CD4-positive, alpha-beta memory T cell (primary cell): ENCODE results near the gene MSRB3. TPM values are rescaled to one million over a fixed set of nuclear protein-coding genes. Genes with fewer than 3 reads are reported as not detected.

Experiments used
- CTCF ChIA-PET: fragments of 350-600 bp; sonication (Branson Sonifier 250); formaldehyde crosslinking; loops from one replicate; lab custom pipeline; 2021; ENCODE audit warnings: inconsistent platforms; ENCODE audit not compliant: partially characterized antibody; lab: Charles Lee
- POLR2A ChIA-PET: fragments of 350-600 bp; sonication (Branson Sonifier 250); formaldehyde crosslinking; loops from one replicate; lab custom pipeline; 2021; ENCODE audit not compliant: partially characterized antibody; lab: Charles Lee
- DNase-seq, 5 donors: peaks; one replicate each; pipeline versions ENCODE4 v3.0.0 to v3.0.0-alpha.2; 2020 to 2022; ENCODE audit warnings: mixed read lengths in 1 of 5
- H3K27ac ChIP-seq: one replicate; pipeline ENCODE4 v1.7.0; 2013; ENCODE audit warnings: low read depth, low read length
- H3K27me3 ChIP-seq: 2 replicates; pipeline ENCODE4 v1.7.0; 2013; ENCODE audit warnings: mild to moderate bottlenecking, low read length, moderate library complexity; ENCODE audit not compliant: insufficient read depth
- H3K36me3 ChIP-seq: 2 replicates; pipeline ENCODE4 v1.7.0; 2013; ENCODE audit warnings: mild to moderate bottlenecking, low read length, moderate library complexity; ENCODE audit not compliant: insufficient read depth
- H3K4me1 ChIP-seq: 2 replicates; pipeline ENCODE4 v1.7.0; 2013; ENCODE audit warnings: mild to moderate bottlenecking, low read length, moderate library complexity; ENCODE audit not compliant: insufficient read depth
- H3K4me3 ChIP-seq, 2 donors: one replicate each; pipeline ENCODE4 v1.7.0; 2013; ENCODE audit warnings: low read length in 2 of 2, mild to moderate bottlenecking in 1 of 2
- H3K9me3 ChIP-seq, 2 donors: one replicate each; pipeline ENCODE4 v1.7.0; 2013; ENCODE audit warnings: low read length in 2 of 2, control low read depth in 1 of 2; ENCODE audit not compliant: control insufficient read depth in 1 of 2
- H3K27ac Mint-ChIP-seq, 7 donors: one replicate each; pipeline ENCODE4 v1.8.0; 2020 to 2021; ENCODE audit warnings: mixed read lengths in 7 of 7, mild to moderate bottlenecking in 6 of 7, inconsistent platforms in 3 of 7, moderate library complexity in 3 of 7
- H3K27me3 Mint-ChIP-seq, 2 donors: one replicate each; pipeline ENCODE4 v1.8.0; 2020 to 2021; ENCODE audit warnings: mixed read lengths in 2 of 2
- H3K36me3 Mint-ChIP-seq, 2 donors: one replicate each; pipeline ENCODE4 v1.8.0; 2020 to 2021; ENCODE audit warnings: mixed read lengths in 2 of 2, inconsistent platforms in 1 of 2, mild to moderate bottlenecking in 1 of 2
- H3K4me1 Mint-ChIP-seq, 4 donors: one replicate each; pipeline ENCODE4 v1.8.0; 2020 to 2021; ENCODE audit warnings: mixed read lengths in 4 of 4, mild to moderate bottlenecking in 1 of 4
- H3K4me3 Mint-ChIP-seq, 8 donors: one replicate each; pipeline ENCODE4 v1.8.0; 2020 to 2021; ENCODE audit warnings: mixed read lengths in 8 of 8, mild to moderate bottlenecking in 7 of 8, moderate library complexity in 6 of 8, inconsistent platforms in 3 of 8
- H3K9me3 Mint-ChIP-seq, 8 donors: one replicate each; pipeline ENCODE4 v1.8.0; 2020 to 2021; ENCODE audit warnings: mixed read lengths in 8 of 8, mild to moderate bottlenecking in 5 of 8, inconsistent platforms in 3 of 8, moderate library complexity in 1 of 8
- intact Hi-C: fragments of 100-400 bp; cut with micrococcal nuclease; formaldehyde crosslinking; loops from one replicate; pipeline ENCODE4 v1.15.1; 2023
- polyA plus RNA-seq, 2 donors: library from polyadenylated mRNA; unstranded; fragments of 300-500 nt; fragmentation: Illumina TruSeq; gene quantifications; one replicate each; pipeline ENCODE4 v1.2.3, GENCODE V29; 2021
- total RNA-seq, 2 experiments: library from RNA; stranded (reverse); gene quantifications; one replicate each; pipeline ENCODE4 v1.2.3, GENCODE V29; 2021

Gene MSRB3
- total and polyA plus RNA-seq, 4 experiments from 2014 or later = not detected

GRCh38 chr12:65302891-65303290, 24.4 kb downstream of the MSRB3 start:
- Histone ChIP-seq H3K4me3 (no peak overlapping the region), H3K27me3 (peaks cover 4% of the 10 kb centered on the region), H3K9me3 (no peaks in the 10 kb centered on the region), H3K36me3 (no peaks in the 10 kb centered on the region), H3K27ac (no peak overlapping the region), H3K4me1 (no peaks in the 10 kb centered on the region)
- POLR2A ChIA-PET = no interaction called here
- Mint-ChIP-seq H3K27me3 (peaks cover 15 to 25% of the 10 kb centered on the region in 2 donors), H3K4me1 (no peaks in the 10 kb centered on the region), H3K27ac (no peak overlapping the region), H3K9me3 (no peaks in the 10 kb centered on the region), H3K4me3 (no peak overlapping the region), H3K36me3 (no peaks in the 10 kb centered on the region)
- CTCF ChIA-PET = no interaction called here
- no peak for DNase-seq
- intact Hi-C loops = no loop called here

- Mint-ChIP-seq H3K27ac (no peak overlapping the region), H3K36me3 (no peaks in the 10 kb centered on the region), H3K9me3 (no peaks in the 10 kb centered on the region), H3K4me3 (no peak overlapping the region), H3K27me3 (peaks cover 15 to 26% of the 10 kb centered on the region in 2 donors), H3K4me1 (no peaks in the 10 kb centered on the region)
- CTCF ChIA-PET = interaction anchor here (1.0 kb wide), 1 partner anchor 377 kb away, joined by 3 read pairs; no protein-coding TSS in a partner anchor
- Histone ChIP-seq H3K4me3 (no peak overlapping the region), H3K4me1 (no peaks in the 10 kb centered on the region), H3K27ac (no peak overlapping the region), H3K9me3 (no peaks in the 10 kb centered on the region), H3K36me3 (no peaks in the 10 kb centered on the region), H3K27me3 (peaks cover 4% of the 10 kb centered on the region)
- intact Hi-C loops = no loop called here
- POLR2A ChIA-PET = no interaction called here
- no peak for DNase-seq
Observed at GRCh38 chr12:65305346-65305950, 27.0 kb downstream of the MSRB3 start.

- no peaks in the 10 kb centered on the region for H3K9me3 Mint-ChIP-seq
- no peak overlapping the region for H3K4me3 Mint-ChIP-seq
- Histone ChIP-seq H3K27ac (no peak overlapping the region), H3K27me3 (peaks cover 4% of the 10 kb centered on the region), H3K9me3 (no peaks in the 10 kb centered on the region), H3K36me3 (no peaks in the 10 kb centered on the region), H3K4me1 (no peaks in the 10 kb centered on the region), H3K4me3 (no peak overlapping the region)
- ChIA-PET POLR2A (no interaction called here), CTCF (interaction anchor here (1.0 kb wide), 1 partner anchor 378 kb away, joined by 3 read pairs; no protein-coding TSS in a partner anchor)
- peaks cover 16 to 26% of the 10 kb centered on the region in 2 donors for H3K27me3 Mint-ChIP-seq
- H3K27ac Mint-ChIP-seq = no peak overlapping the region
- H3K36me3 Mint-ChIP-seq = no peaks in the 10 kb centered on the region
- intact Hi-C loops = no loop called here
- no peak for DNase-seq
- H3K4me1 Mint-ChIP-seq = no peaks in the 10 kb centered on the region
Observed at GRCh38 chr12:65306366-65307168, 28.1 kb downstream of the MSRB3 start.

GRCh38 chr12:65307169-65307501, 28.7 kb downstream of the MSRB3 start:
- no peak for DNase-seq
- Histone ChIP-seq H3K27me3 (peaks cover 4% of the 10 kb centered on the region), H3K36me3 (no peaks in the 10 kb centered on the region), H3K4me1 (no peaks in the 10 kb centered on the region), H3K4me3 (no peak overlapping the region), H3K9me3 (no peaks in the 10 kb centered on the region), H3K27ac (no peak overlapping the region)
- Mint-ChIP-seq H3K4me3 (no peak overlapping the region), H3K27ac (no peak overlapping the region), H3K27me3 (peaks cover 14 to 26% of the 10 kb centered on the region in 2 donors), H3K36me3 (no peaks in the 10 kb centered on the region), H3K4me1 (no peaks in the 10 kb centered on the region), H3K9me3 (no peaks in the 10 kb centered on the region)
- CTCF ChIA-PET = no interaction called here
- intact Hi-C loops = no loop called here
- POLR2A ChIA-PET = no interaction called here

GRCh38 chr12:65308006-65308405, 29.5 kb downstream of the MSRB3 start:
- no peaks in the 10 kb centered on the region for H3K9me3 ChIP-seq
- no peaks in the 10 kb centered on the region for H3K4me1 ChIP-seq
- peaks cover 4% of the 10 kb centered on the region for H3K27me3 ChIP-seq
- no peak for DNase-seq
- peaks cover 14 to 26% of the 10 kb centered on the region in 2 donors for H3K27me3 Mint-ChIP-seq
- no peak overlapping the region for H3K4me3 Mint-ChIP-seq
- no peak overlapping the region for H3K4me3 ChIP-seq
- intact Hi-C loops = no loop called here
- POLR2A ChIA-PET = no interaction called here
- H3K4me1 Mint-ChIP-seq = no peaks in the 10 kb centered on the region
- CTCF ChIA-PET = interaction anchor here (1.2 kb wide), 1 partner anchor 9 kb away, joined by 3 read pairs; no protein-coding TSS in a partner anchor
- no peaks in the 10 kb centered on the region for H3K36me3 Mint-ChIP-seq
- no peak overlapping the region for H3K27ac ChIP-seq
- H3K36me3 ChIP-seq = no peaks in the 10 kb centered on the region
- no peaks in the 10 kb centered on the region for H3K9me3 Mint-ChIP-seq
- H3K27ac Mint-ChIP-seq = no peak overlapping the region

- Histone ChIP-seq H3K27me3 (peaks cover 4% of the 10 kb centered on the region), H3K4me3 (no peak overlapping the region), H3K36me3 (no peaks in the 10 kb centered on the region), H3K4me1 (no peaks in the 10 kb centered on the region), H3K9me3 (no peaks in the 10 kb centered on the region), H3K27ac (no peak overlapping the region)
- no peak for DNase-seq
- intact Hi-C loops = no loop called here
- Mint-ChIP-seq H3K4me3 (no peak overlapping the region), H3K27ac (no peak overlapping the region), H3K9me3 (no peaks in the 10 kb centered on the region), H3K27me3 (peaks cover 13 to 24% of the 10 kb centered on the region in 2 donors), H3K36me3 (no peaks in the 10 kb centered on the region), H3K4me1 (no peaks in the 10 kb centered on the region)
- CTCF ChIA-PET = interaction anchor here (1.2 kb wide), 1 partner anchor 10 kb away, joined by 3 read pairs; no protein-coding TSS in a partner anchor
- POLR2A ChIA-PET = no interaction called here
Observed at GRCh38 chr12:65308601-65309071, 30.2 kb downstream of the MSRB3 start.

- no peaks in the 10 kb centered on the region for H3K36me3 ChIP-seq
- no peaks in the 10 kb centered on the region for H3K36me3 Mint-ChIP-seq
- no peak for DNase-seq
- no peaks in the 10 kb centered on the region for H3K4me1 ChIP-seq
- ChIA-PET CTCF (no interaction called here), POLR2A (no interaction called here)
- H3K27ac Mint-ChIP-seq = no peak overlapping the region
- no peak overlapping the region for H3K4me3 ChIP-seq
- no peaks in the 10 kb centered on the region for H3K9me3 ChIP-seq
- H3K9me3 Mint-ChIP-seq = no peaks in the 10 kb centered on the region
- intact Hi-C loops = loop anchor here (10.0 kb wide), 1 partner anchor 1384 kb away; no protein-coding TSS in a partner anchor
- H3K27me3 ChIP-seq = no peaks in the 10 kb centered on the region
- H3K27me3 Mint-ChIP-seq = peaks cover 3 to 13% of the 10 kb centered on the region in 2 donors
- no peaks in the 10 kb centered on the region for H3K4me1 Mint-ChIP-seq
- no peak overlapping the region for H3K4me3 Mint-ChIP-seq
- no peak overlapping the region for H3K27ac ChIP-seq
Observed at GRCh38 chr12:65311260-65311659, 32.8 kb downstream of the MSRB3 start.
